Measurements from ENCODE around the gene OAS2. TPM values are rescaled to one million over a fixed set of nuclear protein-coding genes. Genes with fewer than 3 reads are reported as not detected.

Gene OAS2
- total and polyA plus RNA-seq, 10 of the 15 experiments (the other 5 are each of a cell fraction or from before 2014, with no cell fraction given), result 32.4 to 290 (median 90.2) TPM

DNA sequence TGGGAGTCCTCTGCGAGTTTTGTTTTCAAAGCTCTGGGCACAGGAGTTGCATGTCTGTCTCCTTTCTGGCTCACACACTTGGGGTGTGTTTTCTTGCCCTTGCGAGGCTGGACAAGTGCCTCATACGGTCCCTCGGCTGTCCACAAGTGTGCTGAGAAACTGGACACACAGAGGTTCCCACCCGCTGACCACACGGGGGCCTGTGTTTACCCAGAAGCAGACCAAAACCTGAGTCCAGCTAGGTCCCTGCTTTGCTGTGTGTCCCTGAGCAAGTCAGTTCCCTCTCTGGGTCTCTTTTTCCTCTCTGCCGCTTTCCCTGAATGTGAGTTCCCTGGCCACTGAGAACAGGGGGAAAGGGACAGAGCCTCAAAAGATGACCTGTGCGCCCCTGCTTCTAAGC is 678 bp upstream of the OAS2 start:
- DNase-seq (ENCODE audit: low read depth, low spot score) (no peak), ATAC-seq (peak; percentile 3), FAIRE-seq (no peak)
- BruUV-seq (replicated peaks), result TSS peak; percentile 92
- H3K4me3 ChIP-seq, result peak overlapping the region; percentile 97
- ChIA-PET RAD21 (ENCODE audit: unreplicated experiment) (interaction anchor here (0.8 to 3.9 kb wide), 13 partner anchors 11 to 121 kb away, joined by 3 to 47 read pairs (median 6); partner anchors contain the start of genes OAS1 and OAS3), CTCF (interaction anchor here (0.7 to 3.7 kb wide), 17 partner anchors 11 to 121 kb away, joined by 3 to 45 read pairs (median 5); partner anchors contain the start of genes OAS1 and OAS3), SMC1A (ENCODE audit: uncharacterized antibody, unreplicated experiment) (interaction anchor here (0.6 to 7.6 kb wide), 18 partner anchors 14 to 481 kb away, joined by 3 to 99 read pairs (median 4); partner anchors contain the start of genes OAS1 and OAS3), POLR2A (interaction anchor here (0.6 to 5.1 kb wide), 11 partner anchors 10 to 245 kb away, joined by 3 to 69 read pairs (median 9); partner anchors contain the start of genes OAS1 and OAS3)
- no peaks in the 10 kb centered on the region for H3K27me3 ChIP-seq (replicated peaks in 1 of 2; ENCODE audit: control insufficient read depth in 2 of 2, insufficient read depth in 2 of 2, low read length in 1 of 2)
- in situ Hi-C loops (cut with MboI), result no loop called here
- peak overlapping the region; percentile 100 for H3K9ac ChIP-seq (ENCODE audit: control insufficient read depth, insufficient read depth, low read length)
- 41% methylated on average over 8 of the region's 8 CpGs for WGBS (ENCODE audit: insufficient coverage, insufficient replicate concordance, low lambda C conversion rate, missing lambda C conversion rate)
- peak overlapping the region; percentile 64 for H2AFZ ChIP-seq (ENCODE audit: control insufficient read depth, low read depth, low read length)
- peaks cover 53% of the 10 kb centered on the region for H3K79me2 ChIP-seq (ENCODE audit: control insufficient read depth, insufficient read depth, low read length)
- H3K27ac ChIP-seq (ENCODE audit: control insufficient read depth, insufficient read depth), result peak overlapping the region; percentile 100
- TF ChIP-seq ZNF217 (IDR thresholded peaks at IDR 0.05) (0 out of 2 replicates have a peak, but pooled peaks have one; percentile 69), LARP7 (IDR thresholded peaks at IDR 0.05) (no peak), POLR2A (IDR thresholded peaks at IDR 0.05; ENCODE audit: low read depth, low read length) (peak; percentile 0; the same call in 1 of the 2 replicates), EGR1 (IDR thresholded peaks at IDR 0.05; ENCODE audit: borderline replicate concordance in 1 of 2, low read depth in 2 of 2, low read length in 2 of 2) (0 out of 3 replicates have a peak, but pooled peaks of 1 of the 2 experiments have one; percentile 9), IRF4 (IDR thresholded peaks at IDR 0.05; ENCODE audit: low read depth, low read length) (no peak)
- TF ChIP-seq, protein P1, sequence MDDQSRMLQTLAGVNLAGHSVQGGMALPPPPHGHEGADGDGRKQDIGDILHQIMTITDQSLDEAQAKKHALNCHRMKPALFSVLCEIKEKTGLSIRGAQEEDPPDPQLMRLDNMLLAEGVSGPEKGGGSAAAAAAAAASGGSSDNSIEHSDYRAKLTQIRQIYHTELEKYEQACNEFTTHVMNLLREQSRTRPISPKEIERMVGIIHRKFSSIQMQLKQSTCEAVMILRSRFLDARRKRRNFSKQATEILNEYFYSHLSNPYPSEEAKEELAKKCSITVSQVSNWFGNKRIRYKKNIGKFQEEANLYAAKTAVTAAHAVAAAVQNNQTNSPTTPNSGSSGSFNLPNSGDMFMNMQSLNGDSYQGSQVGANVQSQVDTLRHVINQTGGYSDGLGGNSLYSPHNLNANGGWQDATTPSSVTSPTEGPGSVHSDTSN (IDR thresholded peaks at IDR 0.05; ENCODE audit: insufficient replicate concordance, low read depth, low read length), result no peak
- H3K9me3 ChIP-seq (replicated peaks; ENCODE audit: control insufficient read depth, insufficient read depth, low read length), result peaks cover 6% of the 10 kb centered on the region; the same call in 2 of the 3 replicates
- intact Hi-C loops (cut with micrococcal nuclease; ENCODE audit: unreplicated experiment), result loop anchor here (1.0 kb wide), 2 partner anchors 38 to 70 kb away; no protein-coding TSS in a partner anchor
- no peaks in the 10 kb centered on the region for H4K20me1 ChIP-seq (ENCODE audit: control insufficient read depth, insufficient read depth)
- peaks cover 13% of the 10 kb centered on the region for H3K4me1 ChIP-seq (ENCODE audit: control insufficient read depth, insufficient read depth, low read length)
- H3K36me3 ChIP-seq (ENCODE audit: control insufficient read depth in 2 of 2, insufficient read depth in 2 of 2, low read length in 1 of 2), result peaks cover 0 to 4% of the 10 kb centered on the region in 2 experiments; a peak in 1 of 4 replicates
- peak overlapping the region; percentile 99 for H3K4me2 ChIP-seq (ENCODE audit: control insufficient read depth, insufficient read depth)
